T-helper 1 cell treated with Interleukin-12 subunit alpha and Interleukin-12 subunit beta and Interleukin-4 antibody, amounts not matched to agents 30 ng/mL and 1 ng/mL, for 36 hours (primary cell): ENCODE measurements around the gene HSDL2. TPM values are rescaled to one million over a fixed set of nuclear protein-coding genes. Genes with fewer than 3 reads are reported as not detected.

Experiments used
- total RNA-seq: library from RNA; stranded (reverse); gene quantifications from 2 replicates; pipeline ENCODE4 v1.2.3, GENCODE V29; 2022

HSDL2 gene
- total RNA-seq, 1 donor from 2014 or later: 23.7 TPM

Other genes starting within 250 kb of the HSDL2 start
- 23.7 and 25.5 TPM in 2 replicates for gene SUSD1, start 204.8 kb upstream of the HSDL2 start, total RNA-seq
- gene PTBP3, start 46.5 kb upstream of the HSDL2 start, total RNA-seq: 149 and 158 TPM in 2 replicates
- gene KIAA1958, start 106.7 kb downstream of the HSDL2 start, total RNA-seq: 3.9 and 4.3 TPM in 2 replicates